Trophoblast cell (in vitro differentiated cells and primary cell): Measurements from ENCODE around the gene COL18A1.

ENCODE experiments used
- DNase-seq, 2 donors: peaks; one replicate each; pipeline ENCODE4 v3.0.0-alpha.2; 2016
- H2AFZ ChIP-seq: 2 replicates; pipeline ENCODE4 v1.6.1; 2013; ENCODE audit warnings: low read length, moderate library complexity, mild to moderate bottlenecking; ENCODE audit not compliant: insufficient read depth, poor library complexity
- H2AK5ac ChIP-seq: 2 replicates; pipeline ENCODE4 v1.6.1; 2013; ENCODE audit warnings: mild to moderate bottlenecking, low read length
- H2BK120ac ChIP-seq: 2 replicates; pipeline ENCODE4 v1.6.1; 2013; ENCODE audit warnings: low read length, mild to moderate bottlenecking, moderate library complexity; ENCODE audit not compliant: insufficient read depth, poor library complexity
- H2BK12ac ChIP-seq: 2 replicates; pipeline ENCODE4 v1.6.1; 2013; ENCODE audit warnings: mild to moderate bottlenecking, low read length, moderate library complexity
- H2BK5ac ChIP-seq: 2 replicates; pipeline ENCODE4 v1.6.1; 2013; ENCODE audit warnings: low read length, low read depth, moderate library complexity, mild to moderate bottlenecking; ENCODE audit not compliant: poor library complexity
- H3K14ac ChIP-seq: 2 replicates; pipeline ENCODE4 v1.6.1; 2013; ENCODE audit warnings: mild to moderate bottlenecking, low read length
- H3K18ac ChIP-seq: 2 replicates; pipeline ENCODE4 v1.6.1; 2013; ENCODE audit warnings: mild to moderate bottlenecking, low read length
- H3K23ac ChIP-seq: 2 replicates; pipeline ENCODE4 v1.6.1; 2013; ENCODE audit warnings: low read length
- H3K27ac ChIP-seq: 2 replicates; pipeline ENCODE4 v1.5.1; 2013; ENCODE audit warnings: low read depth, mild to moderate bottlenecking, inconsistent platforms, low read length, moderate library complexity
- H3K27me3 ChIP-seq: 2 replicates; pipeline ENCODE4 v1.6.1; 2013; ENCODE audit warnings: inconsistent platforms, mild to moderate bottlenecking, low read length, moderate library complexity; ENCODE audit not compliant: insufficient read depth
- H3K36me3 ChIP-seq, 2 experiments: 1 replicate in 1 of 2; 2 replicates in 1 of 2; pipeline ENCODE4 v1.6.1; 2013; ENCODE audit warnings: low read length in 2 of 2, mild to moderate bottlenecking in 2 of 2, moderate library complexity in 1 of 2; ENCODE audit not compliant: insufficient read depth in 2 of 2, control insufficient read depth in 1 of 2
- H3K4ac ChIP-seq: 2 replicates; pipeline ENCODE4 v1.6.1; 2013; ENCODE audit warnings: low read depth, mild to moderate bottlenecking, low read length, moderate library complexity
- H3K4me1 ChIP-seq, 2 experiments: 1 replicate in 1 of 2; 2 replicates in 1 of 2; pipeline ENCODE4 v1.6.1; 2013; ENCODE audit warnings: low read length in 2 of 2, mild to moderate bottlenecking in 2 of 2, moderate library complexity in 1 of 2; ENCODE audit not compliant: insufficient read depth in 2 of 2, control insufficient read depth in 1 of 2
- H3K4me2 ChIP-seq: 2 replicates; pipeline ENCODE4 v1.6.1; 2013; ENCODE audit warnings: inconsistent platforms, mild to moderate bottlenecking, low read length, moderate library complexity
- H3K4me3 ChIP-seq: 2 replicates; pipeline ENCODE4 v1.5.1; 2013; ENCODE audit warnings: mild to moderate bottlenecking, low read depth, low read length, inconsistent platforms
- H3K79me1 ChIP-seq: one replicate; pipeline ENCODE4 v1.6.1; 2013; ENCODE audit warnings: low read length
- H3K79me2 ChIP-seq: 2 replicates; pipeline ENCODE4 v1.6.1; 2013; ENCODE audit warnings: low read length, mild to moderate bottlenecking; ENCODE audit not compliant: control insufficient read depth, insufficient read depth, poor library complexity
- H3K9ac ChIP-seq: 2 replicates; pipeline ENCODE4 v1.6.1; 2013; ENCODE audit warnings: mild to moderate bottlenecking, low read length
- H3K9me3 ChIP-seq: 2 replicates; pipeline ENCODE4 v1.6.1; 2013; ENCODE audit warnings: low read depth, mild to moderate bottlenecking, control low read depth, inconsistent platforms, low read length; ENCODE audit not compliant: insufficient read depth
- H4K12ac ChIP-seq: 2 replicates; pipeline ENCODE4 v1.6.1; 2013; ENCODE audit warnings: low read depth, mild to moderate bottlenecking, low read length, moderate library complexity
- H4K8ac ChIP-seq: 2 replicates; pipeline ENCODE4 v1.6.1; 2013; ENCODE audit warnings: low read depth, mild to moderate bottlenecking, low read length, moderate library complexity
- H4K91ac ChIP-seq: one replicate; pipeline ENCODE4 v1.6.1; 2013; ENCODE audit warnings: low read depth, mild to moderate bottlenecking, low read length, moderate library complexity
- WGBS: extraction: QIAGEN DNeasy Blood & Tissue Kit; methylation state at CpG from one replicate; pipeline ENCODE4 v1.1.7; 2013; ENCODE audit warnings: missing lambda C conversion rate; ENCODE audit not compliant: insufficient read length, insufficient coverage; ENCODE audit errors: extremely low coverage; 5-methylcytosine and 5-hydroxymethylcytosine counted together

COL18A1 gene

GRCh38 chr21:45423968-45424853 lies 19.2 kb downstream of the COL18A1 start:
- Histone ChIP-seq H3K4me2 (no peak overlapping the region), H2AFZ (no peak overlapping the region), H3K9me3 (peaks cover 2% of the 10 kb centered on the region), H3K4ac (no peak overlapping the region), H3K14ac (no peak overlapping the region), H2BK120ac (no peak overlapping the region), H3K4me1 (peaks cover 31 to 36% of the 10 kb centered on the region in 2 experiments), H3K27ac (no peak overlapping the region), H4K8ac (no peak overlapping the region), H2BK5ac (no peak overlapping the region), H2AK5ac (no peak overlapping the region), H3K9ac (no peak overlapping the region), H4K91ac (no peak overlapping the region), H3K4me3 (no peak overlapping the region), H3K18ac (no peak overlapping the region), H3K27me3 (no peaks in the 10 kb centered on the region), H3K23ac (no peak overlapping the region), H3K79me2 (peaks cover 19% of the 10 kb centered on the region), H3K36me3 (peaks cover 20 to 23% of the 10 kb centered on the region in 2 experiments), H2BK12ac (no peak overlapping the region), H4K12ac (no peak overlapping the region), H3K79me1 (peaks cover 16% of the 10 kb centered on the region)
- DNase-seq = no peak
- no CpG with 5 or more reads among the region's 32 CpGs for WGBS

GRCh38 chr21:45424854-45425795 lies 20.2 kb downstream of the COL18A1 start:
- Histone ChIP-seq H4K12ac (no peak overlapping the region), H2BK5ac (no peak overlapping the region), H3K27me3 (no peaks in the 10 kb centered on the region), H3K9ac (no peak overlapping the region), H3K23ac (no peak overlapping the region), H3K4me2 (no peak overlapping the region), H4K91ac (no peak overlapping the region), H3K27ac (no peak overlapping the region), H3K18ac (no peak overlapping the region), H3K4ac (peak overlapping the region; percentile 12), H2AK5ac (peak overlapping the region; percentile 17), H3K79me2 (peaks cover 22% of the 10 kb centered on the region), H3K14ac (no peak overlapping the region), H3K36me3 (peaks cover 20 to 22% of the 10 kb centered on the region in 2 experiments), H4K8ac (no peak overlapping the region), H2BK120ac (no peak overlapping the region), H3K9me3 (peaks cover 2% of the 10 kb centered on the region), H3K79me1 (peaks cover 25% of the 10 kb centered on the region), H3K4me3 (no peak overlapping the region), H2BK12ac (no peak overlapping the region), H2AFZ (no peak overlapping the region), H3K4me1 (peaks cover 38 to 42% of the 10 kb centered on the region in 2 experiments)
- DNase-seq = no peak
- no CpG with 5 or more reads among the region's 37 CpGs for WGBS

GRCh38 chr21:45427331-45428271 lies 22.6 kb downstream of the COL18A1 start:
- no CpG with 5 or more reads among the region's 45 CpGs for WGBS
- Histone ChIP-seq H4K12ac (peak overlapping the region; percentile 49), H3K27me3 (no peaks in the 10 kb centered on the region), H4K91ac (peak overlapping the region; percentile 95), H4K8ac (peak overlapping the region; percentile 78), H3K79me1 (peaks cover 45% of the 10 kb centered on the region), H3K4me1 (peaks cover 47 to 53% of the 10 kb centered on the region in 2 experiments), H3K4me2 (peak overlapping the region; percentile 46), H2BK120ac (peak overlapping the region; percentile 93), H2BK5ac (peak overlapping the region; percentile 88), H2BK12ac (peak overlapping the region; percentile 90), H3K14ac (peak overlapping the region; percentile 84), H3K18ac (peak overlapping the region; percentile 94), H2AK5ac (peak overlapping the region; percentile 90), H3K27ac (peak overlapping the region; percentile 97), H3K4me3 (peak overlapping the region; percentile 6), H3K23ac (no peak overlapping the region), H3K9ac (peak overlapping the region; percentile 15), H3K36me3 (peaks cover 5 to 7% of the 10 kb centered on the region in 2 experiments), H3K79me2 (peaks cover 23% of the 10 kb centered on the region), H3K4ac (peak overlapping the region; percentile 90), H2AFZ (peak overlapping the region; percentile 23), H3K9me3 (no peaks in the 10 kb centered on the region)
- peak; percentile 51 to 61 for DNase-seq
